HG02571 (cell line): Measurements from ENCODE around the gene SIDT1.

Experiments
- ATAC-seq: cut with Tn5 transposase; IDR thresholded peaks from one replicate; pipeline ENCODE4 v1.9.1; 2021; ENCODE audit warnings: mild to moderate bottlenecking, moderate library complexity; ENCODE audit not compliant: unreplicated experiment

SIDT1 gene

DNA sequence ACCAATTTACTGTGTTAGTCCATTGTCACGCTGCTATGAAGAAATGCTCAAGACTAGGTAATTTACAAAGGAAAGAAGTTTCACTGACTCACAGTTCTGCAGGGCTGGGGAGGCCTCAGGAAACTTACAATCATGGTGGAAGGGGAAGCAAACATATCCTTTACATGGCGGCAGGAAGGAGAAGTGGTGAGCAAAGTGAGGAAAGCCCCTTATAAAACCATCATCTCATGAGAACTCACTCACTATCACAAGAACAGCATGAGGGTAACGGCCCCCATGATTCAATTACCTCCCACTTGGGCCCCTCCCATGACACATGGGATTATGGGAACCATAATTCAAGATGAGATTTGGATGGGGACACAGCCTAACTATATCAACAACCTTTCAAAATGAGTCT lies 143.9 kb downstream of the SIDT1 start:
- no peak for ATAC-seq

DNA sequence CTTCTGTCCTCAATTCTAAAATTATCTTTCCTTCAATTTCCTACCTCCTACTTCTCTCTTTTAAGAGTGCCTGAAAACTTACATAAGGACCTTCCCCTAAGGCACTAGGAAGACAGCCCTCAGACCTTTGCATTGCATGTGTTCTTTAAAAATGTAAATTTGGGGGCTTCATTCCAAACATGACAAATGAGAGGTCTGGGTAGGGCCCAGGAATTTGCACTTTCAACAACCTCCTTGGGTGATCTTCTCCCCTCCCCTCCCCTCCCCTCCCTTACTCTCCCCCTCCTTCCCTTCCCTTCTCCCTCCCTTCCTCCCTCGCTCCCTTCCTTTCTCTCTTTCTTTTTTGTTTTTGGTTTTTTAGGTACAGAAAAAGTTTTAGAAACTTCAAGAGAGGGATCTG lies 145.4 kb downstream of the SIDT1 start:
- no peak for ATAC-seq

DNA sequence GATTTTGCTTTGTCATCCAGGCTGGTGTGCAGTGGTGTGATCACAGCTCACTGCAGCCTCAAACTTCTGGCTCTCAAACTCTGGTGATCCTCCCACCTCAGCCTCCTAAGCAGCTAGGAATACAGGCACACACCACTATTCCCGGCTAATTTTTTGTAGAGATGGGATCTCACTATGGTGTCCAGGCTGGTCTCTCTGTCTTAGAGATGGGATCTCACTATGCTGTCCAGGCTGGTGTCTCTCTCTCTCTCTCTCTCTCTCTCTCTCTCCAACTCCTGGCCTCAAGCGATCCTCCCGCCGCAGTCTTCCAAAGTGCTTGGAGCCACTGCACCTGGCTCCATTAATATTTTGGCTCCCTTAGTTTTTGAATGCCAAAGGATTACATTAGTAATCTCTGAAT lies 146.4 kb downstream of the SIDT1 start:
- no peak for ATAC-seq
